Measurements from ENCODE around the gene ADAMTS2.
"Not testable (repeated sequence)": the region's sequence is repeated elsewhere in the genome, so short reads cannot be mapped to it uniquely, and the experiment has no call there.

Gene ADAMTS2

DNA sequence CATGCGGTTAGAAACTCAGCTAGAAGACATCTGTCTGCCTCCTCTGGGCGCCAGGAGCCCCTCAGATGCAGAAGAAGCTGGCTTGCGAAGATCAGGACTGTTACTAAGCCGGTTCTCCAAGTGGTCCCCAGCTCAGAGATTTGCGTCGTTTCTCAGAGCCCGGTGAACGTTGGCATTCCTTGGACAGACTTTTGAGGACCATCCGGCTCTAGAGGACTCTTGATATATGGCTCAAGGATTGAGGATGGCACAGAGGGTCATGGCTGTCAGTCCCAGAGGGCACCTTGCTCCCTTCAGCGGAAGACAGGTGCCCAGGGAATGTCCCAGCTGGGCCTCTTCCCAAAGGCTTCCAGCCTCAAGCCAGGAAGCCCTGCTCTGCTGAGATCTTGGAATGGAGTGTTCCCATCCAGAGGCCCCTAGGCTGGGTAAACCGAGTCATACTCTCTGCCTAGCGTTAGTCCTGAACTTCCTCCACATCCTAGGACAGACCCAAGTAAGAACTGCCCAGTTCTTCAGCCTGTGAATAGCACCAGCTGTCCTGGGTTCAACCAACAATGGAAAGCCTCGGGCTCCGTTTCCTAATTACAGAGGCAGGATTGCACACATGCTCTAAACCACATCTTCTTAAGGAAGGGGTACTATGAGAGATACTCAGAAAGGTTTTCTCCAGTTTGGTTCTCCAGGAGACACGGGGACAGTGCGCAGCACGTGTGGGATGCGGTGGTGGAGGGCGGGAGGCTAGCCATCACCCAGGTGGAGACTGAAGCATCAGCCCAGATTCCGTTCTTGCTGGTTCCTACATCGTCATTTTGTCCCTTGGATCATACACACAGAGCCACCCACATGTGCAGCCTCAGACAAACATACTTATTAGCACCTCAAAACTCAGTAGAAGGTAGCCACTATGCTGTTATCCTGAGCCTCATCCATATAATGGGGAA lies 233.7 kb downstream of the ADAMTS2 start:
- no peak for DNase-seq (ENCODE audit: low read depth in 2 of 2)

GRCh38 chr5:179110528-179110927 lies 234.7 kb downstream of the ADAMTS2 start:
- no peak for DNase-seq (ENCODE audit: low read depth in 2 of 2)

DNA sequence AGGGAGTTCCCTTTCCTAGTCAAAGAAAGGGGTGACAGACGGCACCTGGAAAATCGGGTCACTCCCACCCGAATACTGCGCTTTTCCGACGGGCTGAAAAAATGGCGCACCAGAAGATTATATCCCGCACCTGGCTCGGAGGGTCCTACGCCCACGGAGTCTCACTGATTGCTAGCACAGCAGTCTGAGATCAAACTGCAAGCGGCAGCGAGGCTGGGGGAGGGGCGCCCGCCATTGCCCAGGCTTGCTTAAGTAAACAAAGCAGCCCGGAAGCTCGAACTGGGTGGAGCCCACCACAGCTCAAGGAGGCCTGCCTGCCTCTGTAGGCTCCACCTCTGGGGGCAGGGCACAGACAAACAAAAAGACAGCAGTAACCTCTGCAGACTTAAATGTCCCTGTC lies 244.0 kb downstream of the ADAMTS2 start:
- not testable (repeated sequence) for DNase-seq (ENCODE audit: low read depth in 2 of 2)

DNA sequence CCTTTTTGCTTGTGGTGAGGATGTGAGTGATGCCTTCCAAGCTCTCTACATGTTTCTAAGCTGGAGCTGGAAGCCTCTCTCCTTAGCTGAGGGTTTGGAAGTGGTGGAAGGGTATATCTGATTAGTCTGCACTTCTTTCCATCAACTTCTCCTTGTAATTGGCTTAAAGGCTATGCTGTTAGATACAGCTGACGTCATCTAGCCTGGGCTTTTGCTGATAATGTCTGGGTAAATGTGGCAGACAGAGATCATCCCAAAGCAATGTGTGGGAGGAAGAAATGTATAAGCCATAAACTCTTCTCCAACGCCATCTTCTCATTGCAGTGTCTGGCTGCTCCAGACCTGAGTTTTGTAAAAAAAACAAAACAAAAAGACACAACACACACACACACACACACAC lies 255.8 kb downstream of the ADAMTS2 start:
- no peak for DNase-seq (ENCODE audit: low read depth in 2 of 2)

- no peak for DNase-seq (ENCODE audit: low read depth in 2 of 2)
These were observed 264.5 kb downstream of the ADAMTS2 start for GRCh38 chr5:179080724-179081123.

GRCh38 chr5:179079165-179079987 lies 265.9 kb downstream of the ADAMTS2 start:
- DNase-seq (ENCODE audit: low read depth in 2 of 2), result no peak

- no peak for DNase-seq (ENCODE audit: low read depth in 2 of 2)
These were observed 279.6 kb downstream of the ADAMTS2 start for GRCh38 chr5:179065703-179066102.

- no peak for DNase-seq (ENCODE audit: low read depth in 2 of 2)
These were observed 284.2 kb downstream of the ADAMTS2 start for GRCh38 chr5:179061025-179061424.

Measured in stimulated activated CD4-positive, alpha-beta T cell treated with anti-CD3 and anti-CD28 coated beads, Interleukin-4, amount 100 ng/mL, for 48 hours (primary cell).